PC-3 (cell line): Measurements from ENCODE around the gene IL16.

Experiments used
- EZH2phosphoT487 ChIP-seq: fragments of 300-600 bp; sonication (generic); IDR thresholded peaks from 2 replicates; pipeline ENCODE4 v1.6.1; 2018; ENCODE audit warnings: mild to moderate bottlenecking, antibody characterized with exemption, low read length, borderline replicate concordance
- TF ChIP-seq, protein P1 (sequence below): fragments of 300-600 bp; sonication (generic); conservative IDR thresholded peaks from 2 replicates; pipeline ENCODE4 v1.5.1; 2017; ENCODE audit warnings: antibody characterized with exemption, low read depth, mild to moderate bottlenecking, low read length

DNA sequence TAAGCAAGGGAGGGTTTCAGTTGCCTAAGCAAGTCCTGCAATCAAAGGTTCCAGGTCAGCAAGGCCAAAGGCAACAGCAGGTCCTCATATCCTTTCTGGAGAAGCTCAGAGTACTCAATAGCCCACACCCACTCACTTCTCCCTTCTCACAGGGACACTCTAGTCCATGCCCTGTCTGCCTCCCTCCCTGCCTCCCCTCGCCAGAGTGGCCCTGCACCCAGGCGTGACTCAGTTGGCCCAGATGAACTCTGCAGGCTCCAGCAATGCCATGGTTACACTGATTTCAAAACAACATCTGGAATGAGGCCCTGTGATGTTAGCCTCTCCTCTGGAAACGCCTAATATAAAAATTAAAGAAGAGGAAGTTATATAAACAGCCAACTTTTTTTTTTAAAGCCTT is 32.9 kb downstream of the IL16 start:
- TF ChIP-seq, protein P1, sequence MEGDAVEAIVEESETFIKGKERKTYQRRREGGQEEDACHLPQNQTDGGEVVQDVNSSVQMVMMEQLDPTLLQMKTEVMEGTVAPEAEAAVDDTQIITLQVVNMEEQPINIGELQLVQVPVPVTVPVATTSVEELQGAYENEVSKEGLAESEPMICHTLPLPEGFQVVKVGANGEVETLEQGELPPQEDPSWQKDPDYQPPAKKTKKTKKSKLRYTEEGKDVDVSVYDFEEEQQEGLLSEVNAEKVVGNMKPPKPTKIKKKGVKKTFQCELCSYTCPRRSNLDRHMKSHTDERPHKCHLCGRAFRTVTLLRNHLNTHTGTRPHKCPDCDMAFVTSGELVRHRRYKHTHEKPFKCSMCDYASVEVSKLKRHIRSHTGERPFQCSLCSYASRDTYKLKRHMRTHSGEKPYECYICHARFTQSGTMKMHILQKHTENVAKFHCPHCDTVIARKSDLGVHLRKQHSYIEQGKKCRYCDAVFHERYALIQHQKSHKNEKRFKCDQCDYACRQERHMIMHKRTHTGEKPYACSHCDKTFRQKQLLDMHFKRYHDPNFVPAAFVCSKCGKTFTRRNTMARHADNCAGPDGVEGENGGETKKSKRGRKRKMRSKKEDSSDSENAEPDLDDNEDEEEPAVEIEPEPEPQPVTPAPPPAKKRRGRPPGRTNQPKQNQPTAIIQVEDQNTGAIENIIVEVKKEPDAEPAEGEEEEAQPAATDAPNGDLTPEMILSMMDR, result no peak
- TF ChIP-seq EZH2phosphoT487, result no peak
